CD14-positive monocyte (primary cell): Measurements from ENCODE around the gene SCG3. TPM values are rescaled to one million over a fixed set of nuclear protein-coding genes. Genes with fewer than 3 reads are reported as not detected.

Experiments
- DNase-seq, 3 donors: peaks; one replicate each; pipeline ENCODE4 v3.0.0-alpha.2; 2011 to 2022
- H2AFZ ChIP-seq: 2 replicates; pipeline ENCODE4 v1.6.0; 2012; ENCODE audit warnings: mild to moderate bottlenecking, low read depth, low read length, inconsistent platforms; ENCODE audit not compliant: insufficient read depth, poor library complexity, severe bottlenecking
- H3K27ac ChIP-seq, 2 donors: 1 replicate in 1 of 2; 2 replicates in 1 of 2; pipeline ENCODE4 v1.5.1; 2012 to 2013; ENCODE audit warnings: low read length in 2 of 2, control low read depth in 1 of 2, inconsistent platforms in 1 of 2, low read depth in 1 of 2, mild to moderate bottlenecking in 1 of 2
- H3K27me3 ChIP-seq, 2 donors: one replicate each; pipeline versions ENCODE4 v1.6.0 to v1.6.1; 2011 to 2013; ENCODE audit warnings: low read length in 2 of 2; ENCODE audit not compliant: control insufficient read depth in 2 of 2, insufficient read depth in 2 of 2
- H3K36me3 ChIP-seq, 2 donors: replicated peaks in 1 of 2; 1 replicate in 1 of 2; 2 replicates in 1 of 2; pipeline versions ENCODE4 v1.5.1 to v1.6.1; 2012 to 2013; ENCODE audit warnings: low read length in 2 of 2, control low read depth in 1 of 2, inconsistent platforms in 1 of 2, mild to moderate bottlenecking in 1 of 2; ENCODE audit not compliant: insufficient read depth in 2 of 2, control insufficient read depth in 1 of 2
- H3K4me1 ChIP-seq, 2 donors: 1 replicate in 1 of 2; 2 replicates in 1 of 2; pipeline versions ENCODE4 v1.5.1 to v1.6.1; 2012 to 2013; ENCODE audit warnings: low read length in 2 of 2, control low read depth in 1 of 2, inconsistent platforms in 1 of 2, mild to moderate bottlenecking in 1 of 2, moderate library complexity in 1 of 2; ENCODE audit not compliant: insufficient read depth in 2 of 2, control insufficient read depth in 1 of 2
- H3K4me2 ChIP-seq: replicated peaks from 2 replicates; pipeline ENCODE3; 2012; ENCODE audit warnings: low read length, moderate library complexity, mild to moderate bottlenecking; ENCODE audit not compliant: poor library complexity, severe bottlenecking; ENCODE audit errors: extremely low read depth
- H3K4me3 ChIP-seq, 3 experiments: fragments of 200-600 bp in 1 of 3; sonication (generic) in 1 of 3; replicated peaks in 1 of 3; 1 replicate in 2 of 3; 2 replicates in 1 of 3; pipeline ENCODE4 v1.5.1; 2011 to 2013; ENCODE audit warnings: low read length in 3 of 3, mild to moderate bottlenecking in 3 of 3, control low read depth in 2 of 3, low read depth in 2 of 3, inconsistent platforms in 1 of 3, moderate library complexity in 1 of 3
- H3K79me2 ChIP-seq: 2 replicates; pipeline ENCODE4 v1.6.0; 2012; ENCODE audit warnings: mild to moderate bottlenecking, control low read depth, inconsistent platforms, low read length, moderate library complexity; ENCODE audit not compliant: insufficient read depth
- H3K9ac ChIP-seq: 2 replicates; pipeline ENCODE4 v1.6.0; 2017; ENCODE audit warnings: low read length, mild to moderate bottlenecking; ENCODE audit not compliant: insufficient read depth, poor library complexity, severe bottlenecking
- H3K9me3 ChIP-seq, 2 donors: replicated peaks in 1 of 2; 1 replicate in 1 of 2; 2 replicates in 1 of 2; pipeline versions ENCODE4 v1.5.1 to v1.6.1; 2012 to 2013; ENCODE audit warnings: low read length in 2 of 2, control low read depth in 1 of 2; ENCODE audit not compliant: control insufficient read depth in 1 of 2, insufficient read depth in 1 of 2
- H4K20me1 ChIP-seq: 2 replicates; pipeline ENCODE4 v1.6.0; 2012; ENCODE audit warnings: mild to moderate bottlenecking, low read length, control low read depth, moderate library complexity; ENCODE audit not compliant: insufficient read depth
- H3K27ac Mint-ChIP-seq, 7 donors: one replicate each; pipeline ENCODE4 v1.8.0; 2020; ENCODE audit warnings: mild to moderate bottlenecking in 7 of 7, mixed read lengths in 7 of 7, moderate library complexity in 6 of 7, inconsistent platforms in 2 of 7
- H3K27me3 Mint-ChIP-seq, 3 donors: one replicate each; pipeline ENCODE4 v1.8.0; 2021 to 2022; ENCODE audit warnings: low read depth in 3 of 3, mild to moderate bottlenecking in 3 of 3, mixed read lengths in 3 of 3, moderate library complexity in 3 of 3, inconsistent platforms in 1 of 3
- H3K36me3 Mint-ChIP-seq, 2 donors: one replicate each; pipeline ENCODE4 v1.8.0; 2020; ENCODE audit warnings: mixed read lengths in 2 of 2, inconsistent platforms in 1 of 2, mild to moderate bottlenecking in 1 of 2
- H3K4me1 Mint-ChIP-seq: one replicate; pipeline ENCODE4 v1.8.0; 2020; ENCODE audit warnings: mild to moderate bottlenecking, mixed read lengths
- H3K4me3 Mint-ChIP-seq, 2 donors: one replicate each; pipeline ENCODE4 v1.8.0; 2020; ENCODE audit warnings: mild to moderate bottlenecking in 2 of 2, mixed read lengths in 2 of 2, moderate library complexity in 1 of 2
- H3K9me3 Mint-ChIP-seq, 7 donors: one replicate each; pipeline ENCODE4 v1.8.0; 2020 to 2022; ENCODE audit warnings: mixed read lengths in 7 of 7, mild to moderate bottlenecking in 6 of 7, moderate library complexity in 6 of 7, inconsistent platforms in 2 of 7
- CTCF ChIP-seq: fragments of 200-600 bp; IDR thresholded peaks from one replicate; pipeline ENCODE4 v1.8.0; 2022; ENCODE audit warnings: antibody characterized with exemption, mild to moderate bottlenecking
- WGBS: methylation state at CpG from one replicate; pipeline ENCODE4 v1.1.5; 2013; ENCODE audit warnings: missing lambda C conversion rate; ENCODE audit not compliant: insufficient coverage; 5-methylcytosine and 5-hydroxymethylcytosine counted together
- intact Hi-C, 2 donors: fragments of 100-400 bp; cut with micrococcal nuclease; formaldehyde crosslinking; loops; one replicate each; pipeline versions ENCODE4 v1.15.0 to v1.15.1; 2023
- polyA plus RNA-seq, 3 donors: library from polyadenylated mRNA; depleted of rRNA in 1 of 3; unstranded in 2 of 3; stranded (reverse) in 1 of 3; fragments of 300-500 nt in 2 of 3; fragments of >200 nt in 1 of 3; fragmentation: Illumina TruSeq in 2 of 3; gene quantifications; 1 replicate in 2 of 3; 2 replicates in 1 of 3; pipeline ENCODE4 v1.2.3, GENCODE V29; 2012 to 2021

Gene SCG3
- polyA plus RNA-seq, 3 donors: not detected

GRCh38 chr15:51739061-51739712 is 57.9 kb downstream of the SCG3 start:
- no peaks in the 10 kb centered on the region for H3K27me3 ChIP-seq
- no peak for TF ChIP-seq CTCF
- no peaks in the 10 kb centered on the region for H4K20me1 ChIP-seq
- peaks cover 1 to 4% (median 2%) of the 10 kb centered on the region in 3 donors for H3K27me3 Mint-ChIP-seq
- H3K27ac Mint-ChIP-seq: no peak overlapping the region
- H3K9me3 ChIP-seq: no peaks in the 10 kb centered on the region
- H3K36me3 Mint-ChIP-seq: peaks cover 7 to 10% of the 10 kb centered on the region in 2 donors
- H3K79me2 ChIP-seq: peaks cover 30% of the 10 kb centered on the region
- no peak overlapping the region for H3K9ac ChIP-seq
- intact Hi-C loops: loop anchor here in 1 of 2 donors (10.0 kb wide), 1 partner anchor 114 kb away; the partner anchor contains the start of gene DMXL2
- H3K9me3 Mint-ChIP-seq: no peaks in the 10 kb centered on the region
- H3K4me2 ChIP-seq: no peak overlapping the region
- H2AFZ ChIP-seq: no peak overlapping the region
- H3K4me3 Mint-ChIP-seq: no peak overlapping the region
- no peak for DNase-seq
- peaks cover 33 to 36% of the 10 kb centered on the region in 2 donors for H3K4me1 ChIP-seq
- H3K4me3 ChIP-seq: no peak overlapping the region
- H3K27ac ChIP-seq: no peak overlapping the region
- no peaks in the 10 kb centered on the region for H3K36me3 ChIP-seq
- no CpG with 5 or more reads among the region's 2 CpGs for WGBS
- H3K4me1 Mint-ChIP-seq: peaks cover 34% of the 10 kb centered on the region

GRCh38 chr15:51749307-51749706 is 68.0 kb downstream of the SCG3 start:
- H3K4me2 ChIP-seq: no peak overlapping the region
- Mint-ChIP-seq H3K36me3 (no peaks in the 10 kb centered on the region), H3K4me3 (no peak overlapping the region), H3K27ac (no peak overlapping the region), H3K4me1 (peaks cover 32% of the 10 kb centered on the region), H3K9me3 (peaks cover 0 to 4% (median 0%) of the 10 kb centered on the region in 7 donors), H3K27me3 (peaks cover 14 to 17% (median 16%) of the 10 kb centered on the region in 3 donors)
- H2AFZ ChIP-seq: no peak overlapping the region
- TF ChIP-seq CTCF: no peak
- H3K79me2 ChIP-seq: peaks cover 21% of the 10 kb centered on the region
- no peak for DNase-seq
- intact Hi-C loops: no loop called here
- H3K9me3 ChIP-seq: no peaks in the 10 kb centered on the region
- H3K4me1 ChIP-seq: peaks cover 29 to 31% of the 10 kb centered on the region in 2 donors
- H3K36me3 ChIP-seq: no peaks in the 10 kb centered on the region
- H3K4me3 ChIP-seq: no peak overlapping the region
- H4K20me1 ChIP-seq: peaks cover 22% of the 10 kb centered on the region
- no peak overlapping the region for H3K27ac ChIP-seq
- 90% methylated on average over 2 of the region's 5 CpGs for WGBS
- H3K27me3 ChIP-seq: peaks cover 12 to 15% of the 10 kb centered on the region in 2 donors
- no peak overlapping the region for H3K9ac ChIP-seq
